Adrenal gland (tissue), 5 donors: ENCODE data around the gene ARHGAP10.

Source experiments
- CTCF ChIP-seq, 6 experiments: fragments of 450-650 bp in 4 of 6; fragments of 200-600 bp in 2 of 6; sonication (generic) in 1 of 6; IDR thresholded peaks; 1 replicate in 5 of 6; 2 replicates in 1 of 6; pipeline versions ENCODE4 v1.5.1 to v1.8.0; 2016 to 2021; ENCODE audit warnings: antibody characterized with exemption in 6 of 6, mild to moderate bottlenecking in 2 of 6, moderate library complexity in 1 of 6
- POLR2A ChIP-seq, 2 donors: fragments of 450-650 bp; IDR thresholded peaks; one replicate each; pipeline ENCODE4 v1.6.1; 2017; ENCODE audit warnings: antibody characterized with exemption in 2 of 2, mild to moderate bottlenecking in 2 of 2, moderate library complexity in 1 of 2
- donor health status: DM: no; HTN: no; CAD: no.

GRCh38 chr4:147837435-147837834 lies 105.5 kb downstream of the ARHGAP10 start:
- TF ChIP-seq POLR2A (IDR thresholded peaks at IDR 0.05) (no peak), CTCF (IDR thresholded peaks at IDR 0.05) (peak in 5 of 6 experiments; percentile 14 to 44 (median 24))
